CD8-positive, alpha-beta memory T cell (primary cell): ENCODE data around the gene GDPD5. TPM values are rescaled to one million over a fixed set of nuclear protein-coding genes. Genes with fewer than 3 reads are reported as not detected.

Experiments used
- CTCF ChIA-PET: fragments of 350-600 bp; sonication (Branson Sonifier 250); formaldehyde crosslinking; loops from one replicate; lab custom pipeline; 2021; ENCODE audit warnings: antibody characterized with exemption; lab: Charles Lee
- POLR2A ChIA-PET: fragments of 350-600 bp; sonication (Branson Sonifier 250); formaldehyde crosslinking; loops from one replicate; lab custom pipeline; 2021; ENCODE audit warnings: antibody characterized with exemption; lab: Charles Lee
- DNase-seq, 5 donors: peaks; one replicate each; pipeline versions ENCODE4 v3.0.0 to v3.0.0-alpha.2; 2020 to 2022; ENCODE audit warnings: mixed read lengths in 1 of 5
- H3K27ac ChIP-seq: one replicate; pipeline ENCODE4 v1.7.0; 2013; ENCODE audit warnings: low read depth, mild to moderate bottlenecking, low read length, moderate library complexity
- H3K27me3 ChIP-seq: 2 replicates; pipeline ENCODE4 v1.7.0; 2013; ENCODE audit warnings: low read length, mild to moderate bottlenecking; ENCODE audit not compliant: insufficient read depth, poor library complexity, severe bottlenecking
- H3K36me3 ChIP-seq: 2 replicates; pipeline ENCODE4 v1.7.0; 2013; ENCODE audit warnings: mild to moderate bottlenecking, low read length, moderate library complexity; ENCODE audit not compliant: insufficient read depth
- H3K4me1 ChIP-seq: 2 replicates; pipeline ENCODE4 v1.7.0; 2013; ENCODE audit warnings: mild to moderate bottlenecking, low read length, moderate library complexity; ENCODE audit not compliant: insufficient read depth
- H3K4me3 ChIP-seq: 2 replicates; pipeline ENCODE4 v1.7.0; 2013; ENCODE audit warnings: mild to moderate bottlenecking, low read length
- H3K9me3 ChIP-seq: 2 replicates; pipeline ENCODE4 v1.7.0; 2013; ENCODE audit warnings: mild to moderate bottlenecking, low read length
- H3K27ac Mint-ChIP-seq, 8 donors: one replicate each; pipeline ENCODE4 v1.8.0; 2020 to 2021; ENCODE audit warnings: mixed read lengths in 8 of 8, mild to moderate bottlenecking in 6 of 8, inconsistent platforms in 3 of 8, moderate library complexity in 3 of 8
- H3K27me3 Mint-ChIP-seq, 2 donors: one replicate each; pipeline ENCODE4 v1.8.0; 2020 to 2021; ENCODE audit warnings: mixed read lengths in 2 of 2, mild to moderate bottlenecking in 1 of 2, moderate library complexity in 1 of 2
- H3K36me3 Mint-ChIP-seq, 3 donors: one replicate each; pipeline ENCODE4 v1.8.0; 2020 to 2021; ENCODE audit warnings: mixed read lengths in 3 of 3, inconsistent platforms in 1 of 3, mild to moderate bottlenecking in 1 of 3
- H3K4me1 Mint-ChIP-seq, 3 donors: one replicate each; pipeline ENCODE4 v1.8.0; 2020 to 2021; ENCODE audit warnings: mixed read lengths in 3 of 3, inconsistent platforms in 1 of 3, mild to moderate bottlenecking in 1 of 3
- H3K4me3 Mint-ChIP-seq, 7 donors: one replicate each; pipeline ENCODE4 v1.8.0; 2020 to 2021; ENCODE audit warnings: mixed read lengths in 7 of 7, mild to moderate bottlenecking in 6 of 7, moderate library complexity in 4 of 7, inconsistent platforms in 2 of 7
- H3K9me3 Mint-ChIP-seq, 5 donors: one replicate each; pipeline ENCODE4 v1.8.0; 2020 to 2022; ENCODE audit warnings: mixed read lengths in 5 of 5, mild to moderate bottlenecking in 3 of 5, moderate library complexity in 2 of 5, inconsistent platforms in 1 of 5
- polyA plus RNA-seq: library from polyadenylated mRNA; unstranded; fragments of 300-500 nt; fragmentation: Illumina TruSeq; gene quantifications from one replicate; pipeline ENCODE4 v1.2.3, GENCODE V29; 2021
- total RNA-seq, 2 experiments: library from RNA; stranded (reverse); gene quantifications; one replicate each; pipeline ENCODE4 v1.2.3, GENCODE V29; 2021

GDPD5 gene
- total and polyA plus RNA-seq, 3 experiments from 2014 or later: 8.9 to 10.4 (median 9.1) TPM

- POLR2A ChIA-PET: no interaction called here
- Histone ChIP-seq H3K9me3 (no peaks in the 10 kb centered on the region), H3K36me3 (no peaks in the 10 kb centered on the region), H3K27ac (no peak overlapping the region), H3K27me3 (no peaks in the 10 kb centered on the region), H3K4me3 (no peak overlapping the region), H3K4me1 (no peaks in the 10 kb centered on the region)
- CTCF ChIA-PET: interaction anchor here (0.9 to 1.2 kb wide), 3 partner anchors 14 to 28 kb away, joined by 3 to 4 read pairs (median 4); partner anchors contain the start of gene SERPINH1
- peaks cover 0 to 8% of the 10 kb centered on the region in 2 donors for H3K27me3 Mint-ChIP-seq
- peaks cover 0 to 2% (median 0%) of the 10 kb centered on the region in 5 donors for H3K9me3 Mint-ChIP-seq
- H3K4me1 Mint-ChIP-seq: no peaks in the 10 kb centered on the region
- peak in 1 of 5 donors; percentile 28 for DNase-seq
- no peak overlapping the region for H3K4me3 Mint-ChIP-seq
- H3K36me3 Mint-ChIP-seq: no peaks in the 10 kb centered on the region
- no peak overlapping the region for H3K27ac Mint-ChIP-seq
Measured at GRCh38 chr11:75547617-75548058, 21.9 kb upstream of the GDPD5 start.

DNA sequence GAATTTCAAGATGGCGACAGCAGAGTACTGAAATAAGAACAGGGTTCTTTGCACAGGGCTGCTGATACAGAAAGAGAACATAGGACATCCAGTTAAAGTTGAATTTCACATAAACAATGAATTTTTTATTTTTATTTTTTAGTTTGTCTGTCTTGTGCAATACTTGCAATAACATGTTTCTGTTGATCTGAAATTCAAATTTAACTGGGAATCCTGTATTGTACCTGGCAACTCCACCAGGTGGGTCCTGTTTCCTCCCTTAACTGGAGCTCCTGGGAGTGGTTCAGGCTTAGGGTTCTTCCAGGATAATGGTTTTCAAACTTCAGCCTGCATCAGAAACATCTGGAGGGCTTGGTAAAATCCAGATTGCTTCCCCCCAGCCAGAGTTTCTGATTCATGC, 21.4 kb upstream of the GDPD5 start:
- POLR2A ChIA-PET: no interaction called here

GRCh38 chr11:75543806-75544205, 18.1 kb upstream of the GDPD5 start:
- no peaks in the 10 kb centered on the region for H3K27me3 ChIP-seq
- peaks cover 0 to 2% (median 0%) of the 10 kb centered on the region in 5 donors for H3K9me3 Mint-ChIP-seq
- no peaks in the 10 kb centered on the region for H3K4me1 Mint-ChIP-seq
- CTCF ChIA-PET: interaction anchor here (1.1 to 1.3 kb wide), 3 partner anchors 10 to 99 kb away, joined by 3 to 5 read pairs (median 4); no protein-coding TSS in a partner anchor
- H3K27me3 Mint-ChIP-seq: peaks cover 0 to 8% of the 10 kb centered on the region in 2 donors
- no peak for DNase-seq
- H3K4me3 ChIP-seq: no peak overlapping the region
- H3K9me3 ChIP-seq: no peaks in the 10 kb centered on the region
- no peaks in the 10 kb centered on the region for H3K4me1 ChIP-seq
- H3K36me3 Mint-ChIP-seq: no peaks in the 10 kb centered on the region
- H3K27ac Mint-ChIP-seq: no peak overlapping the region
- no peak overlapping the region for H3K4me3 Mint-ChIP-seq
- H3K36me3 ChIP-seq: no peaks in the 10 kb centered on the region
- POLR2A ChIA-PET: no interaction called here
- H3K27ac ChIP-seq: no peak overlapping the region

More for the DNA sequence above, 21.4 kb upstream of the GDPD5 start:
- H3K27ac ChIP-seq: no peak overlapping the region
- no peaks in the 10 kb centered on the region for H3K27me3 ChIP-seq
- CTCF ChIA-PET: interaction anchor here (0.9 to 1.2 kb wide), 2 partner anchors 15 to 28 kb away, joined by 3 to 4 read pairs; partner anchors contain the start of gene SERPINH1
- Mint-ChIP-seq H3K27ac (no peak overlapping the region), H3K4me1 (no peaks in the 10 kb centered on the region), H3K36me3 (no peaks in the 10 kb centered on the region), H3K27me3 (peaks cover 0 to 8% of the 10 kb centered on the region in 2 donors), H3K4me3 (no peak overlapping the region), H3K9me3 (peaks cover 0 to 2% (median 0%) of the 10 kb centered on the region in 5 donors)
- no peak overlapping the region for H3K4me3 ChIP-seq
- H3K9me3 ChIP-seq: no peaks in the 10 kb centered on the region
- H3K4me1 ChIP-seq: no peaks in the 10 kb centered on the region
- DNase-seq: no peak
- H3K36me3 ChIP-seq: no peaks in the 10 kb centered on the region

DNA sequence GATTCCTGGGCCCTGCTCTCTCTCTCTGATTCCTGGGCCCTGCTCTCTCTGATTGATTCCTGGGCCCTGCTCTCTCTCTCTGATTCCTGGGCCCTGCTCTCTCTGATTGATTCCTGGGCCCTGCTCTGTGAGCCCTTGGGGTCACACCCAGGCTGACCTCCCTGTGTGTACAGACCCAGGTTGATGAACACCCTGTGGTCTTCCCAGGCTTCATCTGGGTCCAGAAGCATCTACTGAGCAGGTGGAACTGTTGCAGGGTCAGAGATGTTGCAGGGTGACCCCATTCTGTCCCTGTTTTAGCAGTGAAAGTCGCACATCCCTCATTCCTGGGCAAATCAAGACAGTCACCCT, 16.3 kb upstream of the GDPD5 start:
- peaks cover 4% of the 10 kb centered on the region for H3K4me1 ChIP-seq
- Mint-ChIP-seq H3K27me3 (peaks cover 0 to 8% of the 10 kb centered on the region in 2 donors), H3K9me3 (peaks cover 0 to 2% (median 0%) of the 10 kb centered on the region in 5 donors), H3K27ac (peak overlapping the region in 3 of 8 donors; percentile 24 to 91 (median 46)), H3K36me3 (no peaks in the 10 kb centered on the region), H3K4me3 (no peak overlapping the region), H3K4me1 (peaks cover 7 to 16% (median 11%) of the 10 kb centered on the region in 3 donors)
- CTCF ChIA-PET: no interaction called here
- peak in 1 of 5 donors; percentile 9 for DNase-seq
- no peaks in the 10 kb centered on the region for H3K9me3 ChIP-seq
- H3K4me3 ChIP-seq: no peak overlapping the region
- H3K27ac ChIP-seq: no peak overlapping the region
- POLR2A ChIA-PET: no interaction called here
- no peaks in the 10 kb centered on the region for H3K27me3 ChIP-seq
- H3K36me3 ChIP-seq: no peaks in the 10 kb centered on the region

- Mint-ChIP-seq H3K36me3 (no peaks in the 10 kb centered on the region), H3K27me3 (peaks cover 0 to 8% of the 10 kb centered on the region in 2 donors), H3K4me1 (peaks cover 12 to 22% (median 16%) of the 10 kb centered on the region in 3 donors), H3K4me3 (no peak overlapping the region), H3K27ac (peak overlapping the region in 1 of 8 donors; percentile 24), H3K9me3 (peaks cover 0 to 2% (median 0%) of the 10 kb centered on the region in 5 donors)
- no peaks in the 10 kb centered on the region for H3K9me3 ChIP-seq
- peak in 1 of 5 donors; percentile 21 for DNase-seq
- H3K27ac ChIP-seq: no peak overlapping the region
- no peaks in the 10 kb centered on the region for H3K36me3 ChIP-seq
- CTCF ChIA-PET: interaction anchor here (0.8 kb wide), 1 partner anchor 9 kb away, joined by 4 read pairs; no protein-coding TSS in a partner anchor
- H3K27me3 ChIP-seq: no peaks in the 10 kb centered on the region
- no peak overlapping the region for H3K4me3 ChIP-seq
- H3K4me1 ChIP-seq: peaks cover 10% of the 10 kb centered on the region
- POLR2A ChIA-PET: no interaction called here
Measured at GRCh38 chr11:75541193-75542087, 15.7 kb upstream of the GDPD5 start.

DNA sequence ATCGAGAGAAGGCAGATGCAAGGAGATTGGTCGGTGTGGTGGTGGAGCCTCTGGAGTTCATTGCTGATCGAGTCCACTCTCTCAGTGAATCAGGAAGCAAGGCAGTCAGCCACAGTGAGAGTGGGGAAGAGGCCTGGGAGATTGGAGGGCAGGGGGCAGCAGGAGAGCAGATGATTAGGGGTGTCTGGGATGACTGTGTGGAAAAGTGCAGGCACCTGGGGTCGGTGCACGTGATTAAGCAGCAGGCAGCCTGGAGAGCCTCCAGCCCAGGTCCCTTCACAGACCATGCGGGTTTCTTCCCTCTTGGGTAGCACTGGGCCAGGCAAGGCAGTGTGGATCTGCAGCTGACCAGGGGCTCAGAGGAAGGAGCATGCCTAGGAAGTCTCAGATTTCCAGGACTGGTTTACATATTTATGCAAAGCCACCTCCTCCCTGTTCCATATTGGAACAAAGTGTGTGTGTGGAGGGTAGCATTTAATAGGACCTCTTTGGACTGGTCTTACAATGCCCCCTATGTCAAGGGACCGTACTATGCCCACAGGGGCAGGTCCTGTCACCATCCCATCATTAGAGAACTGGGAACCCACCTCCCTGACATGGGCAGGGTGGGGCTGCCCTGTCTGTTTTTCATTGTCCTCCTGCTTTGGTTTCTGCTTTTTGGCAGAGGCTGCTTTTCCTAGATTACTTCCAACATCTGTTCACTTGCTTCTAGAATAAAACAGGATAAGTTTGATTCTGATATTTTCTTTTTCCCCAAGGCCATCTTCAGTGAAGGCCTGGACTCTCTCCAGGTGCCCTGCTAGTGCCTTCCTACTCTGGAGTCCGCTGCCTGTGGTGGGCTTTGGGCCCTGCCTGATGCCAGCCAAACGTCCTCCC, 14.0 kb upstream of the GDPD5 start:
- CTCF ChIA-PET: interaction anchor here (0.7 to 1.6 kb wide), 4 partner anchors 8 to 155 kb away, joined by 3 to 4 read pairs (median 4); no protein-coding TSS in a partner anchor

GRCh38 chr11:75538150-75538942, 12.6 kb upstream of the GDPD5 start:
- Histone ChIP-seq H3K27me3 (no peaks in the 10 kb centered on the region), H3K4me1 (peaks cover 14% of the 10 kb centered on the region), H3K4me3 (no peak overlapping the region), H3K36me3 (no peaks in the 10 kb centered on the region), H3K27ac (no peak overlapping the region), H3K9me3 (no peaks in the 10 kb centered on the region)
- Mint-ChIP-seq H3K27ac (peak overlapping the region in 6 of 8 donors; percentile 7 to 90 (median 58)), H3K4me1 (peaks cover 17 to 34% (median 19%) of the 10 kb centered on the region in 3 donors), H3K4me3 (no peak overlapping the region), H3K9me3 (peaks cover 0 to 2% (median 0%) of the 10 kb centered on the region in 5 donors), H3K36me3 (no peaks in the 10 kb centered on the region), H3K27me3 (peaks cover 0 to 4% of the 10 kb centered on the region in 2 donors)
- POLR2A ChIA-PET: no interaction called here
- CTCF ChIA-PET: interaction anchor here (1.2 to 2.6 kb wide), 3 partner anchors 93 to 154 kb away, joined by 4 to 11 read pairs (median 4); no protein-coding TSS in a partner anchor
- no peak for DNase-seq

More for the DNA sequence above, 14.0 kb upstream of the GDPD5 start:
- peak in 1 of 5 donors; percentile 26 for DNase-seq
- H3K4me3 Mint-ChIP-seq: no peak overlapping the region
- Histone ChIP-seq H3K27me3 (no peaks in the 10 kb centered on the region), H3K4me1 (peaks cover 14% of the 10 kb centered on the region), H3K36me3 (no peaks in the 10 kb centered on the region), H3K9me3 (no peaks in the 10 kb centered on the region), H3K4me3 (no peak overlapping the region), H3K27ac (no peak overlapping the region)
- peaks cover 0 to 2% (median 0%) of the 10 kb centered on the region in 5 donors for H3K9me3 Mint-ChIP-seq
- POLR2A ChIA-PET: no interaction called here
- peaks cover 0 to 8% of the 10 kb centered on the region in 2 donors for H3K27me3 Mint-ChIP-seq
- peaks cover 12 to 25% (median 17%) of the 10 kb centered on the region in 3 donors for H3K4me1 Mint-ChIP-seq
- H3K36me3 Mint-ChIP-seq: no peaks in the 10 kb centered on the region
- peak overlapping the region in 3 of 8 donors; percentile 33 to 52 (median 45) for H3K27ac Mint-ChIP-seq
